ENCODE measurements around the gene SLC17A1. TPM values are rescaled to one million over a fixed set of nuclear protein-coding genes. Genes with fewer than 3 reads are reported as not detected.

The SLC17A1 gene
- total RNA-seq, 1 donor from 2014 or later, result not detected

DNA sequence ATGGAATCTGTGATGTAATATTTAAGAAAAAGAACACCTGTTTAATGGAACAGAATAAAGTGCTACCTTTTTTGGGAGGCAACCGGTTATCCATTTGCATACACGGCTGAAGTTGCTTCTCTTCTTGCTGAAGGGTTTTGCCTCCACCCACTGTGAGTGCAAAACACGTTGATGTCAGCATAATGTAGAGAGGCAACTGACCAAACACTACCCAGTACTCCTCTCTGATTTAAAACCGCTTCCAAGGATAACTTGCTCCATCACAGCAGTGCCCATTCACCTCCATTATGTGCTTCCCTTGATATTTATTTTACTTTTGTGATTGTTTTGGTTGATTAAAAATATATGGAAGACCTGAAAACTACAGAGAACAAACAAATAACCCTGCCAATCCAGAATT, 1.4 kb downstream of the SLC17A1 start:
- no peak overlapping the region for H3K4me3 ChIP-seq (ENCODE audit: low read depth, low read length)
- H3K36me3 ChIP-seq (ENCODE audit: control insufficient read depth, insufficient read depth, low read length), result no peaks in the 10 kb centered on the region
- DNase-seq (ENCODE audit: low read depth), result no peak
- H3K27me3 ChIP-seq (ENCODE audit: control insufficient read depth, insufficient read depth, low read length), result no peaks in the 10 kb centered on the region
- TF ChIP-seq, protein P1, sequence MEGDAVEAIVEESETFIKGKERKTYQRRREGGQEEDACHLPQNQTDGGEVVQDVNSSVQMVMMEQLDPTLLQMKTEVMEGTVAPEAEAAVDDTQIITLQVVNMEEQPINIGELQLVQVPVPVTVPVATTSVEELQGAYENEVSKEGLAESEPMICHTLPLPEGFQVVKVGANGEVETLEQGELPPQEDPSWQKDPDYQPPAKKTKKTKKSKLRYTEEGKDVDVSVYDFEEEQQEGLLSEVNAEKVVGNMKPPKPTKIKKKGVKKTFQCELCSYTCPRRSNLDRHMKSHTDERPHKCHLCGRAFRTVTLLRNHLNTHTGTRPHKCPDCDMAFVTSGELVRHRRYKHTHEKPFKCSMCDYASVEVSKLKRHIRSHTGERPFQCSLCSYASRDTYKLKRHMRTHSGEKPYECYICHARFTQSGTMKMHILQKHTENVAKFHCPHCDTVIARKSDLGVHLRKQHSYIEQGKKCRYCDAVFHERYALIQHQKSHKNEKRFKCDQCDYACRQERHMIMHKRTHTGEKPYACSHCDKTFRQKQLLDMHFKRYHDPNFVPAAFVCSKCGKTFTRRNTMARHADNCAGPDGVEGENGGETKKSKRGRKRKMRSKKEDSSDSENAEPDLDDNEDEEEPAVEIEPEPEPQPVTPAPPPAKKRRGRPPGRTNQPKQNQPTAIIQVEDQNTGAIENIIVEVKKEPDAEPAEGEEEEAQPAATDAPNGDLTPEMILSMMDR (IDR thresholded peaks at IDR 0.05; ENCODE audit: insufficient read depth, low read length, poor library complexity, severe bottlenecking), result no peak

DNA sequence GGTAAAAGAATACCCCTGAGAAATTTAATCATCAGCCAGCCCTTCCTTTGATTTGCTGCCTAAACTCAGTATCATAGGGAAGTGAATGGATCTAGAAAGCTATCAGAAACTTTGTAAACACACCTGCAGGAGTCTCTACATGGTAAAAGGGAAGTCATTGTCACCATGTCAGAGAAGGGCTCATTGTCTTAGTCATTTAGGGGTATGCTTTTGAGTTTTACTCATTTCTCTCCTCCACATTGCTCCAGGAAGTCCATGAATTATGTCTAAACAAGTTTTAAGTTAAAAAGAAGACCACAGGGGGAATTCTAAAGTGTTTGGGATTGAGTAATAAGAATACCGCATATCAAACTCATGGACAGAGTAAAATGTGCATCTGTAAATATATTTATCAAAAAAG, 2.5 kb downstream of the SLC17A1 start:
- TF ChIP-seq, protein P1 (IDR thresholded peaks at IDR 0.05; ENCODE audit: insufficient read depth, low read length, poor library complexity, severe bottlenecking), result no peak

DNA sequence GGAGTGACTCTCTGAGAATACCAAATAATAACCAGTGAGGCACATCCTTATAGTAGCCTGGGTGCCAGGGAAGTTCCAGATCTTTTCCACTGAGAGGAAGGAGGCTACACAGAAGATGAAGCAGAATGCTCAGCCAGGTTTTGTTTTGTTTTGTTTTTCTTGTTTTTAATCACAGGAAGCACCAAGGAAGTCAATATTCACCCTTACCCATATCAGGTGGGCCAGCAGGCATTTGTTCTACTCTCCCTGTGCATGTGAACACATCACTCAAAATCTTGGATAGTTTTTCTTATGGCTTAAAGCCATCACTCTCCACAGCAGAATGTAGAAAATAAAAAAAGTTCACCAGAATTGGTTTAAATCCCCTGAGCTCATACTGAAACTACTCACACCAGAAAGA, 10.5 kb downstream of the SLC17A1 start:
- H3K4me3 ChIP-seq (ENCODE audit: low read depth, low read length), result no peak overlapping the region

More for the DNA sequence above, 2.5 kb downstream of the SLC17A1 start:
- no peak overlapping the region for H3K4me3 ChIP-seq (ENCODE audit: low read depth, low read length)
- H3K27me3 ChIP-seq (ENCODE audit: control insufficient read depth, insufficient read depth, low read length), result no peaks in the 10 kb centered on the region
- no peaks in the 10 kb centered on the region for H3K36me3 ChIP-seq (ENCODE audit: control insufficient read depth, insufficient read depth, low read length)
- DNase-seq (ENCODE audit: low read depth), result no peak

DNA sequence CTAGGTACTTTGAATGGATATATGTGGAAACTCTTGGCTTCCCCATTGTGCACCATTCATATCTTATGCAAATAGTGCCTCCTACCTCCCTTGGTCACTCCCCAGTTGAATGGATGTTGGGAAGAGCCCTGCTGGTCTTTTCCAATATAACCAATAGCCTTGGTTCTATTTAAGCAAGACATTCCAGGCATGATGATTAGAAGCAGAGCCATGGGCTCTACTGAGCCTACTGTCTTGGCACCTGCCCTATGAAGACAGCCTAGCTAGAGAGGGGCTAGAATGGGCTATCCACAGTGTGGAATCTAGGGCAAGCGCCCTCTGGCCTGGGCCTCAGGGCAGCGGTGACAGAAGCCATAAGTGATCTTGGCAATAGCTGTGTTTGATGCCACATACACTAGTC, 15.6 kb downstream of the SLC17A1 start:
- TF ChIP-seq, protein P1 (IDR thresholded peaks at IDR 0.05; ENCODE audit: insufficient read depth, low read length, poor library complexity, severe bottlenecking), result no peak
- Histone ChIP-seq H3K36me3 (ENCODE audit: control insufficient read depth, insufficient read depth, low read length) (no peaks in the 10 kb centered on the region), H3K27me3 (ENCODE audit: control insufficient read depth, insufficient read depth, low read length) (no peaks in the 10 kb centered on the region), H3K4me3 (ENCODE audit: low read depth, low read length) (no peak overlapping the region)
- no peak for DNase-seq (ENCODE audit: low read depth)

More for the DNA sequence above, 10.5 kb downstream of the SLC17A1 start:
- Histone ChIP-seq H3K36me3 (ENCODE audit: control insufficient read depth, insufficient read depth, low read length) (no peaks in the 10 kb centered on the region), H3K27me3 (ENCODE audit: control insufficient read depth, insufficient read depth, low read length) (no peaks in the 10 kb centered on the region)
- TF ChIP-seq, protein P1 (IDR thresholded peaks at IDR 0.05; ENCODE audit: insufficient read depth, low read length, poor library complexity, severe bottlenecking), result no peak
- no peak for DNase-seq (ENCODE audit: low read depth)

DNA sequence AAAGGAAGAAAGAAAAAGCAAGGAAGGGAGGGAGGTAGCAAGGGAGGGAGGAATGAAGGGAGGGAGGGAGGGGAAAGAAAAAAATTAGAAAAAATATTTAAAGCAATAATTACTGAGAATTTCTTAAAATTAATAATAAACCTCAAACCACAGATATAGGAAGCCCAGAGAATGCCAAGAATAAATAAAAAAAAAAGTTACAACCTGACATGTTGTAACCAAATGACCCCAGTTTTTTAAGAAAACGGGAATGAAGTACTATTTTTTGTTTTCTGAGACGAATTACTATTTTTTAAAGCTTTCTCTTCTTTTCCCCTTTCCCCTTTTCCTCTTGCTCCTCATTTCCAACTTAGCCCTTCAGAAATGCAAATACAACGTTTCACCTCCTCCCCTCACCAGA, 16.7 kb downstream of the SLC17A1 start:
- DNase-seq (ENCODE audit: low read depth), result no peak
- Histone ChIP-seq H3K4me3 (ENCODE audit: low read depth, low read length) (no peak overlapping the region), H3K36me3 (ENCODE audit: control insufficient read depth, insufficient read depth, low read length) (no peaks in the 10 kb centered on the region), H3K27me3 (ENCODE audit: control insufficient read depth, insufficient read depth, low read length) (no peaks in the 10 kb centered on the region)
- TF ChIP-seq, protein P1 (IDR thresholded peaks at IDR 0.05; ENCODE audit: insufficient read depth, low read length, poor library complexity, severe bottlenecking), result no peak

DNA sequence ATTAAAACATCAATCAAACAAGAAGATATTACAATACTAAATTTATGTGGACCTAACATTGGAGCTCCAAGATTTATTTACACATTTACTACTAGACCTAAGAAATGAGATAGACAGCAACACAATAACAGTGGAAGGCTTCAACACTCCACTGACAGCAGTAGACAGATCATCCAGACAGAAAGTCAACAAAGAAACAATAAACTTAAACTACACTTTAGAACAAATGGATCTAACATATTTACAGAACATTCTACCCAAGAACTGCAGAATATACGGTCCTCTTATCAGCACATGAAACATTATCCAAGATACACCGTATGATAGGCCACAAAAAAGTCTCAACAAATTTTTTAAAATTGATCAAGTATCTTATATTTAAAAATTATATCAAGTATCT, 27.0 kb downstream of the SLC17A1 start:
- H3K27me3 ChIP-seq (ENCODE audit: control insufficient read depth, insufficient read depth, low read length), result no peaks in the 10 kb centered on the region
- no peaks in the 10 kb centered on the region for H3K36me3 ChIP-seq (ENCODE audit: control insufficient read depth, insufficient read depth, low read length)
- DNase-seq (ENCODE audit: low read depth), result no peak
- TF ChIP-seq, protein P1 (IDR thresholded peaks at IDR 0.05; ENCODE audit: insufficient read depth, low read length, poor library complexity, severe bottlenecking), result no peak
- no peak overlapping the region for H3K4me3 ChIP-seq (ENCODE audit: low read depth, low read length)
